Astrocyte (in vitro differentiated cells and primary cell): ENCODE results near the gene LEFTY2. TPM values are rescaled to one million over a fixed set of nuclear protein-coding genes. Genes with fewer than 3 reads are reported as not detected.

Experiments used
- DNase-seq: peaks from one replicate; pipeline ENCODE4 v3.0.0-alpha.2; 2010; ENCODE audit warnings: low read depth
- FAIRE-seq: peaks from 2 replicates; lab custom pipeline; 2011; peaks lifted over from hg19 to GRCh38; lab: Jason Lieb, UNC
- H2AFZ ChIP-seq: 2 replicates; pipeline ENCODE4 v1.6.0; 2012; ENCODE audit warnings: low read depth, low read length, inconsistent platforms
- H3K27ac ChIP-seq: 2 replicates; pipeline ENCODE4 v1.5.1; 2011; ENCODE audit warnings: low read depth, low read length, inconsistent platforms
- H3K27me3 ChIP-seq: 2 replicates; pipeline ENCODE4 v1.6.0; 2011; ENCODE audit warnings: low read length, inconsistent platforms; ENCODE audit not compliant: insufficient read depth
- H3K36me3 ChIP-seq: 2 replicates; pipeline ENCODE4 v1.5.1; 2011; ENCODE audit warnings: low read length, inconsistent platforms; ENCODE audit not compliant: insufficient read depth
- H3K4me1 ChIP-seq: 2 replicates; pipeline ENCODE4 v1.5.1; 2011; ENCODE audit warnings: low read length, inconsistent platforms; ENCODE audit not compliant: insufficient read depth
- H3K4me2 ChIP-seq: 2 replicates; pipeline ENCODE4 v1.6.0; 2012; ENCODE audit warnings: low read length, inconsistent platforms
- H3K4me3 ChIP-seq: 2 replicates; pipeline ENCODE4 v1.5.1; 2011; ENCODE audit warnings: low read depth, mild to moderate bottlenecking, low read length, inconsistent platforms; ENCODE audit not compliant: insufficient read depth
- H3K79me2 ChIP-seq: 2 replicates; pipeline ENCODE4 v1.6.0; 2012; ENCODE audit warnings: mild to moderate bottlenecking, low read length, inconsistent platforms; ENCODE audit not compliant: insufficient read depth
- H3K9ac ChIP-seq: 2 replicates; pipeline ENCODE4 v1.6.0; 2012; ENCODE audit warnings: mild to moderate bottlenecking, low read length, inconsistent platforms
- H3K9me3 ChIP-seq: 2 replicates; pipeline ENCODE4 v1.5.1; 2012; ENCODE audit warnings: low read depth, mild to moderate bottlenecking, low read length, inconsistent platforms; ENCODE audit not compliant: insufficient read depth
- H4K20me1 ChIP-seq: 2 replicates; pipeline ENCODE4 v1.6.0; 2012; ENCODE audit warnings: low read length, inconsistent platforms; ENCODE audit not compliant: insufficient read depth
- H3K27ac Mint-ChIP-seq: one replicate; pipeline ENCODE4 v1.8.0; 2021; ENCODE audit warnings: mild to moderate bottlenecking, mixed read lengths; ENCODE audit not compliant: unreplicated experiment
- H3K27me3 Mint-ChIP-seq: one replicate; pipeline ENCODE4 v1.8.0; 2021; ENCODE audit warnings: low read depth, mixed read lengths; ENCODE audit not compliant: unreplicated experiment
- H3K36me3 Mint-ChIP-seq: one replicate; pipeline ENCODE4 v1.8.0; 2021; ENCODE audit warnings: low read depth, mixed read lengths; ENCODE audit not compliant: unreplicated experiment
- H3K4me1 Mint-ChIP-seq: one replicate; pipeline ENCODE4 v1.8.0; 2021; ENCODE audit warnings: low read depth, mixed read lengths; ENCODE audit not compliant: unreplicated experiment
- H3K4me3 Mint-ChIP-seq: one replicate; pipeline ENCODE4 v1.8.0; 2021; ENCODE audit warnings: mild to moderate bottlenecking, moderate library complexity, mixed read lengths; ENCODE audit not compliant: unreplicated experiment
- H3K9me3 Mint-ChIP-seq: one replicate; pipeline ENCODE4 v1.8.0; 2021; ENCODE audit warnings: mild to moderate bottlenecking, mixed read lengths; ENCODE audit not compliant: unreplicated experiment
- CTCF ChIP-seq: IDR thresholded peaks from 2 replicates; pipeline ENCODE4 v1.5.1; 2011; ENCODE audit warnings: low read depth, mild to moderate bottlenecking, inconsistent platforms, low read length, moderate library complexity; ENCODE audit not compliant: insufficient read depth
- EZH2 ChIP-seq: IDR thresholded peaks from 2 replicates; pipeline ENCODE4 v1.6.1; 2012; ENCODE audit warnings: mild to moderate bottlenecking, low read length, inconsistent platforms; ENCODE audit not compliant: insufficient read depth
- total RNA-seq: library from RNA; stranded (reverse); gene quantifications from 2 replicates; pipeline ENCODE4 v1.2.1, GENCODE V29; 2021

The LEFTY2 gene
- total RNA-seq, 1 donor from 2014 or later = 7.0 TPM

- H3K36me3 ChIP-seq = no peaks in the 10 kb centered on the region
- no peaks in the 10 kb centered on the region for H3K27me3 ChIP-seq
- TF ChIP-seq EZH2 = no peak
- TF ChIP-seq CTCF = no peak
- no peak for FAIRE-seq
- H3K9me3 ChIP-seq = no peaks in the 10 kb centered on the region
- H3K4me1 ChIP-seq = peaks cover 6% of the 10 kb centered on the region
- no peaks in the 10 kb centered on the region for H3K36me3 Mint-ChIP-seq
- DNase-seq = no peak
- peaks cover 2% of the 10 kb centered on the region for H3K27me3 Mint-ChIP-seq
- no peak overlapping the region for H3K4me2 ChIP-seq
- no peaks in the 10 kb centered on the region for H3K79me2 ChIP-seq
- H4K20me1 ChIP-seq = no peaks in the 10 kb centered on the region
- H2AFZ ChIP-seq = no peak overlapping the region
- no peaks in the 10 kb centered on the region for H3K9me3 Mint-ChIP-seq
- no peak overlapping the region for H3K9ac ChIP-seq
- H3K4me1 Mint-ChIP-seq = peaks cover 7% of the 10 kb centered on the region
- no peak overlapping the region for H3K4me3 Mint-ChIP-seq
- no peak overlapping the region for H3K4me3 ChIP-seq
- H3K27ac Mint-ChIP-seq = no peak overlapping the region
- H3K27ac ChIP-seq = no peak overlapping the region
Measured at GRCh38 chr1:225896494-225896893, 44.5 kb downstream of the LEFTY2 start.

DNA sequence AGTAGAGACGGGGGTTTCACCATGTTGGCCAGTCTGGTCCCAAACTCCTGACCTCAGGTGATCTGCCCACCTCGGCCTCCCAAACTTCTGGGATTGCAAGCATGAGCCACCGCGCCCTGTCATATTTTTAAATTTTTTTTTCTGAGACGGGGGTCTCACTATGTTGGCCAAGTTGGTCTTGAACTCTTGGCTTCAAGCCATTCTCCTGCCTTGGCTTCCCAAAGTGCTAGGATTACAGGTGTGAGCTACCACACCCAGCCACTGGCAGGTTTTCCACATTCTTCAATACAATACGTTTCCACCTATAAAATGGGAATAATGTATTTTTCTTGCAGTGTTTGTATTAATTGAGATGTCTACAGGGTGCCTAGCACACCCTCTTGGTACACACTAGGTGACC lies 48.7 kb downstream of the LEFTY2 start:
- no peak overlapping the region for H3K4me3 Mint-ChIP-seq
- peaks cover 16% of the 10 kb centered on the region for H3K4me1 Mint-ChIP-seq
- H3K36me3 Mint-ChIP-seq = no peaks in the 10 kb centered on the region
- H3K9me3 ChIP-seq = no peaks in the 10 kb centered on the region
- H3K27ac ChIP-seq = no peak overlapping the region
- no peaks in the 10 kb centered on the region for H4K20me1 ChIP-seq
- DNase-seq (no peak), FAIRE-seq (no peak)
- no peak overlapping the region for H3K9ac ChIP-seq
- peaks cover 9% of the 10 kb centered on the region for H3K27me3 Mint-ChIP-seq
- no peak overlapping the region for H2AFZ ChIP-seq
- no peaks in the 10 kb centered on the region for H3K27me3 ChIP-seq
- H3K4me3 ChIP-seq = no peak overlapping the region
- no peak overlapping the region for H3K27ac Mint-ChIP-seq
- no peaks in the 10 kb centered on the region for H3K79me2 ChIP-seq
- no peak overlapping the region for H3K4me2 ChIP-seq
- no peak for TF ChIP-seq EZH2
- H3K9me3 Mint-ChIP-seq = no peaks in the 10 kb centered on the region
- no peaks in the 10 kb centered on the region for H3K36me3 ChIP-seq
- H3K4me1 ChIP-seq = peaks cover 6% of the 10 kb centered on the region

- Histone ChIP-seq H3K27me3 (no peaks in the 10 kb centered on the region), H3K9ac (no peak overlapping the region), H3K4me2 (no peak overlapping the region), H3K4me1 (no peaks in the 10 kb centered on the region), H3K4me3 (no peak overlapping the region), H2AFZ (no peak overlapping the region), H3K27ac (no peak overlapping the region), H3K79me2 (no peaks in the 10 kb centered on the region), H4K20me1 (no peaks in the 10 kb centered on the region), H3K9me3 (no peaks in the 10 kb centered on the region), H3K36me3 (no peaks in the 10 kb centered on the region)
- Mint-ChIP-seq H3K27me3 (peaks cover 16% of the 10 kb centered on the region), H3K36me3 (peaks cover 2% of the 10 kb centered on the region), H3K27ac (no peak overlapping the region), H3K4me1 (peaks cover 10% of the 10 kb centered on the region), H3K9me3 (no peaks in the 10 kb centered on the region), H3K4me3 (no peak overlapping the region)
- TF ChIP-seq CTCF (no peak), EZH2 (no peak)
- FAIRE-seq = no peak
- DNase-seq = no peak
Measured at GRCh38 chr1:225891229-225891972, 49.6 kb downstream of the LEFTY2 start.
